A673 (cell line): Measurements from ENCODE around the gene NDUFAF2.

ENCODE experiments used
- EZH2 ChIP-seq: fragments of 200-600 bp; sonication (generic); IDR thresholded peaks from 2 replicates; pipeline ENCODE4 v1.6.1; 2017; ENCODE audit warnings: borderline replicate concordance, low read depth, mild to moderate bottlenecking, mixed read lengths, antibody characterized with exemption, low read length; ENCODE audit not compliant: poor library complexity, severe bottlenecking
- TF ChIP-seq, protein P1 (sequence below): fragments of 300-800, 200-600 bp; sonication (generic); conservative IDR thresholded peaks from 2 replicates; pipeline ENCODE4 v1.5.1; 2017; ENCODE audit warnings: low read depth, mild to moderate bottlenecking, antibody characterized with exemption, low read length, moderate library complexity, mixed read lengths

DNA sequence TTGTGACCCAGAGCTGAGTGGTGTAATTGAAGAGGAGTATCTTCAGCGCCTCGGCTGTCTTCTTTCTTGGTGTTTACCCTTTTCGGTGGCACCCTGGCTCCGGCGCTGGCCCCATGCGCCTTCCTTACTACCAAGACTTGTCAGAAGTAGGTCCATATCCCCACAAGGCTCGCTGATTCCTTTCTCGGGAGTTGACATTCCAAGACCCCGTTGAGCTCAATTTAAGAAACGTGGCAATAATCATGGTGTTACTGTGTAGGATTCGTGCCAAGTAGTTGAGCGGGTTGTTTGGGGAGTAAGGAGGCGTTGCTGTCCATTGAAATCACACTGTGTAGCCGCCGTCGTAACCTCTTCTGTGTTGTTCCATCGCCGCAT, 795 bp downstream of the NDUFAF2 start:
- no peak for TF ChIP-seq EZH2
- TF ChIP-seq, protein P1, sequence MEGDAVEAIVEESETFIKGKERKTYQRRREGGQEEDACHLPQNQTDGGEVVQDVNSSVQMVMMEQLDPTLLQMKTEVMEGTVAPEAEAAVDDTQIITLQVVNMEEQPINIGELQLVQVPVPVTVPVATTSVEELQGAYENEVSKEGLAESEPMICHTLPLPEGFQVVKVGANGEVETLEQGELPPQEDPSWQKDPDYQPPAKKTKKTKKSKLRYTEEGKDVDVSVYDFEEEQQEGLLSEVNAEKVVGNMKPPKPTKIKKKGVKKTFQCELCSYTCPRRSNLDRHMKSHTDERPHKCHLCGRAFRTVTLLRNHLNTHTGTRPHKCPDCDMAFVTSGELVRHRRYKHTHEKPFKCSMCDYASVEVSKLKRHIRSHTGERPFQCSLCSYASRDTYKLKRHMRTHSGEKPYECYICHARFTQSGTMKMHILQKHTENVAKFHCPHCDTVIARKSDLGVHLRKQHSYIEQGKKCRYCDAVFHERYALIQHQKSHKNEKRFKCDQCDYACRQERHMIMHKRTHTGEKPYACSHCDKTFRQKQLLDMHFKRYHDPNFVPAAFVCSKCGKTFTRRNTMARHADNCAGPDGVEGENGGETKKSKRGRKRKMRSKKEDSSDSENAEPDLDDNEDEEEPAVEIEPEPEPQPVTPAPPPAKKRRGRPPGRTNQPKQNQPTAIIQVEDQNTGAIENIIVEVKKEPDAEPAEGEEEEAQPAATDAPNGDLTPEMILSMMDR: no peak
